HL-60 (cell line): Measurements from ENCODE around the gene RANBP3.

ENCODE experiments used
- CTCF ChIP-seq: IDR thresholded peaks from one replicate; pipeline ENCODE4 v1.5.1; 2011; ENCODE audit warnings: low read length, control low read depth, inconsistent platforms; ENCODE audit not compliant: insufficient read depth
- POLR2AphosphoS5 ChIP-seq: IDR thresholded peaks from 2 replicates; pipeline ENCODE4 v1.6.1; 2012; ENCODE audit warnings: low read depth
- REST ChIP-seq: IDR thresholded peaks from 2 replicates; pipeline ENCODE4 v1.6.1; 2012; ENCODE audit warnings: low read depth; ENCODE audit not compliant: insufficient replicate concordance

DNA sequence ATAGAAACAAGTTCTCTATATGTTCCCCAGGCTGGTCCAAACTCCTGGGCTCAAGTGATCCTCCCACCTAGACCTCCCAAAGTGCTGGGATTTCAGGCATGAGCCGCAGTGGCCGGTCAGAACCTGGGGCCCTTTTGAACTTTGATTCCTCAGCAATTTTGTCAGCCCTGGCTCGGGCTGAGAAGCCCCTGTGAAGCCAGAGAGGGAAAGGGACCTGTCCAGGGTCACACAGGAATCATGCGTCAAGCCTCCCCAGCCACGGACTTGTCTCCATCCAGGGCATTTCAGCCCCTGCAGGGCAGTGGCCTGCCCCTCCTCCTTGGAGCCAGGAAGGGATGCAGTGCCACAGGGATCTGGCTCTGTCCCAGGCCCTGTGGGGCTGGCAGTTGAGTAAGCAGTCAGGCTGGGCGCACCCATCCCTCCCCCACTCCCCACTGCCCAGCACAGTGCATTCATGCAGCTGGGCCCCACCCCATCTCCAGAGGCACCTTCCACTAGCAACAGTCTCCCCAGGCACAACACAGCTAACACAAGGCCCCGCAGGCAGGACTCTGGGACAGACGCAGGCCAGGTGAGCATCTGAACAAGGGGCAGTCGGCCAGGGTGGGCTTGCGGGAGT lies 64.1 kb downstream of the RANBP3 start, which contains the start of gene CAPS:
- TF ChIP-seq CTCF, result no peak
- TF ChIP-seq REST, result no peak
- no peak for TF ChIP-seq POLR2AphosphoS5
